GM23338 (cell line): Measurements from ENCODE around the gene EIF5A. TPM values are rescaled to one million over a fixed set of nuclear protein-coding genes. Genes with fewer than 3 reads are reported as not detected.

Experiments used
- CREB1 ChIP-seq: fragments of 250-450 bp; sonication (Bioruptor Pico); IDR thresholded peaks from 2 replicates; pipeline ENCODE4 v1.5.0; 2020; ENCODE audit warnings: low read depth, mild to moderate bottlenecking, moderate library complexity
- CTCF ChIP-seq, 2 experiments: fragments of 200-600 bp in 1 of 2; sonication (generic) in 1 of 2; conservative IDR thresholded peaks; 2 replicates each; pipeline versions ENCODE4 v1.5.1 to v1.6.1; 2016 to 2017; ENCODE audit warnings: antibody characterized with exemption in 2 of 2, low read depth in 2 of 2, mild to moderate bottlenecking in 2 of 2, moderate library complexity in 1 of 2
- ETS1 ChIP-seq: IDR thresholded peaks from 2 replicates; pipeline ENCODE4 v1.6.1; 2016; ENCODE audit warnings: antibody characterized with exemption
- JUNB ChIP-seq: IDR thresholded peaks from one replicate; pipeline ENCODE4 v1.6.1; 2016; ENCODE audit warnings: antibody characterized with exemption; ENCODE audit not compliant: unreplicated experiment
- NANOG ChIP-seq: IDR thresholded peaks from 2 replicates; pipeline ENCODE4 v1.6.1; 2016; ENCODE audit warnings: antibody characterized with exemption, borderline replicate concordance
- ZNF331 ChIP-seq: fragments of 250-450 bp; sonication (Bioruptor Pico); IDR thresholded peaks from 2 replicates; pipeline ENCODE4 v1.5.0; 2020; ENCODE audit warnings: low read depth, mild to moderate bottlenecking, moderate library complexity
- polyA plus RNA-seq: library from polyadenylated mRNA; unstranded; fragments of >200 nt; fragmentation: Nextera tagmentation; extraction: Ambion mirVana; gene quantifications from 2 replicates; pipeline ENCODE4 v1.2.1, GENCODE V29; 2016
- total RNA-seq: library from RNA; depleted of rRNA; stranded (reverse); fragments of >200 nt; shearing (Covaris generic); gene quantifications from 2 replicates; pipeline ENCODE4 v1.2.3, GENCODE V29; 2014
- TF ChIP-seq, protein P1 (sequence below): fragments of 250-450 bp; sonication (Bioruptor Pico); IDR thresholded peaks from 2 replicates; pipeline ENCODE4 v1.5.0; 2020; ENCODE audit warnings: mild to moderate bottlenecking, moderate library complexity

Gene EIF5A
- total and polyA plus RNA-seq, 2 experiments from 2014 or later, result 833 to 1,562 TPM

GRCh38 chr17:7330638-7331015 is 23.2 kb downstream of the EIF5A start (continued):
- TF ChIP-seq, protein P1, sequence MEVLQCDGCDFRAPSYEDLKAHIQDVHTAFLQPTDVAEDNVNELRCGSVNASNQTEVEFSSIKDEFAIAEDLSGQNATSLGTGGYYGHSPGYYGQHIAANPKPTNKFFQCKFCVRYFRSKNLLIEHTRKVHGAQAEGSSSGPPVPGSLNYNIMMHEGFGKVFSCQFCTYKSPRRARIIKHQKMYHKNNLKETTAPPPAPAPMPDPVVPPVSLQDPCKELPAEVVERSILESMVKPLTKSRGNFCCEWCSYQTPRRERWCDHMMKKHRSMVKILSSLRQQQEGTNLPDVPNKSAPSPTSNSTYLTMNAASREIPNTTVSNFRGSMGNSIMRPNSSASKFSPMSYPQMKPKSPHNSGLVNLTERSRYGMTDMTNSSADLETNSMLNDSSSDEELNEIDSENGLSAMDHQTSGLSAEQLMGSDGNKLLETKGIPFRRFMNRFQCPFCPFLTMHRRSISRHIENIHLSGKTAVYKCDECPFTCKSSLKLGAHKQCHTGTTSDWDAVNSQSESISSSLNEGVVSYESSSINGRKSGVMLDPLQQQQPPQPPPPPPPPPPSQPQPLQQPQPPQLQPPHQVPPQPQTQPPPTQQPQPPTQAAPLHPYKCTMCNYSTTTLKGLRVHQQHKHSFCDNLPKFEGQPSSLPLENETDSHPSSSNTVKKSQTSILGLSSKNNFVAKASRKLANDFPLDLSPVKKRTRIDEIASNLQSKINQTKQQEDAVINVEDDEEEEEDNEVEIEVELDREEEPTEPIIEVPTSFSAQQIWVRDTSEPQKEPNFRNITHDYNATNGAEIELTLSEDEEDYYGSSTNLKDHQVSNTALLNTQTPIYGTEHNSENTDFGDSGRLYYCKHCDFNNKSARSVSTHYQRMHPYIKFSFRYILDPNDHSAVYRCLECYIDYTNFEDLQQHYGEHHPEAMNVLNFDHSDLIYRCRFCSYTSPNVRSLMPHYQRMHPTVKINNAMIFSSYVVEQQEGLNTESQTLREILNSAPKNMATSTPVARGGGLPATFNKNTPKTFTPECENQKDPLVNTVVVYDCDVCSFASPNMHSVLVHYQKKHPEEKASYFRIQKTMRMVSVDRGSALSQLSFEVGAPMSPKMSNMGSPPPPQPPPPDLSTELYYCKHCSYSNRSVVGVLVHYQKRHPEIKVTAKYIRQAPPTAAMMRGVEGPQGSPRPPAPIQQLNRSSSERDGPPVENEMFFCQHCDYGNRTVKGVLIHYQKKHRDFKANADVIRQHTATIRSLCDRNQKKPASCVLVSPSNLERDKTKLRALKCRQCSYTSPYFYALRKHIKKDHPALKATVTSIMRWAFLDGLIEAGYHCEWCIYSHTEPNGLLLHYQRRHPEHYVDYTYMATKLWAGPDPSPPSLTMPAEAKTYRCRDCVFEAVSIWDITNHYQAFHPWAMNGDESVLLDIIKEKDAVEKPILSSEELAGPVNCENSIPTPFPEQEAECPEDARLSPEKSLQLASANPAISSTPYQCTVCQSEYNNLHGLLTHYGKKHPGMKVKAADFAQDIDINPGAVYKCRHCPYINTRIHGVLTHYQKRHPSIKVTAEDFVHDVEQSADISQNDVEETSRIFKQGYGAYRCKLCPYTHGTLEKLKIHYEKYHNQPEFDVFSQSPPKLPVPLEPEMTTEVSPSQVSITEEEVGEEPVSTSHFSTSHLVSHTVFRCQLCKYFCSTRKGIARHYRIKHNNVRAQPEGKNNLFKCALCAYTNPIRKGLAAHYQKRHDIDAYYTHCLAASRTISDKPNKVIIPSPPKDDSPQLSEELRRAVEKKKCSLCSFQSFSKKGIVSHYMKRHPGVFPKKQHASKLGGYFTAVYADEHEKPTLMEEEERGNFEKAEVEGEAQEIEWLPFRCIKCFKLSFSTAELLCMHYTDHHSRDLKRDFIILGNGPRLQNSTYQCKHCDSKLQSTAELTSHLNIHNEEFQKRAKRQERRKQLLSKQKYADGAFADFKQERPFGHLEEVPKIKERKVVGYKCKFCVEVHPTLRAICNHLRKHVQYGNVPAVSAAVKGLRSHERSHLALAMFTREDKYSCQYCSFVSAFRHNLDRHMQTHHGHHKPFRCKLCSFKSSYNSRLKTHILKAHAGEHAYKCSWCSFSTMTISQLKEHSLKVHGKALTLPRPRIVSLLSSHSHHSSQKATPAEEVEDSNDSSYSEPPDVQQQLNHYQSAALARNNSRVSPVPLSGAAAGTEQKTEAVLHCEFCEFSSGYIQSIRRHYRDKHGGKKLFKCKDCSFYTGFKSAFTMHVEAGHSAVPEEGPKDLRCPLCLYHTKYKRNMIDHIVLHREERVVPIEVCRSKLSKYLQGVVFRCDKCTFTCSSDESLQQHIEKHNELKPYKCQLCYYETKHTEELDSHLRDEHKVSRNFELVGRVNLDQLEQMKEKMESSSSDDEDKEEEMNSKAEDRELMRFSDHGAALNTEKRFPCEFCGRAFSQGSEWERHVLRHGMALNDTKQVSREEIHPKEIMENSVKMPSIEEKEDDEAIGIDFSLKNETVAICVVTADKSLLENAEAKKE, result no peak
- TF ChIP-seq ETS1, result no peak
- no peak for TF ChIP-seq JUNB
- TF ChIP-seq CTCF (conservative IDR thresholded peaks at IDR 0.05; ENCODE audit: low read depth in 2 of 2), result no peak
- no peak for TF ChIP-seq NANOG
- TF ChIP-seq ZNF331 (CRISPR knock-in tag), result no peak
- TF ChIP-seq CREB1 (CRISPR knock-in tag), result no peak
